ENCODE results near the gene IFNG-AS1. TPM values are rescaled to one million over a fixed set of nuclear protein-coding genes. Genes with fewer than 3 reads are reported as not detected.

IFNG-AS1 gene
- total RNA-seq, 2 experiments from 2014 or later = 0.21 TPM; not detected in 1

GRCh38 chr12:68018315-68018714 is 29.1 kb downstream of the IFNG-AS1 start:
- no peak for DNase-seq
- H3K9me3 Mint-ChIP-seq (ENCODE audit: insufficient read depth) = no peaks in the 10 kb centered on the region
- no peak for ATAC-seq
- ChIA-PET CTCF (interaction anchor here (1.2 to 1.3 kb wide), 2 partner anchors 16 to 140 kb away, joined by 3 to 4 read pairs; no protein-coding TSS in a partner anchor), POLR2A (interaction anchor here (0.6 kb wide), 1 partner anchor 1375 kb away, joined by 3 read pairs; no protein-coding TSS in a partner anchor)
- H3K27me3 Mint-ChIP-seq (ENCODE audit: low read depth) = no peaks in the 10 kb centered on the region
- H3K4me3 Mint-ChIP-seq = no peak overlapping the region
- no peaks in the 10 kb centered on the region for H3K4me1 Mint-ChIP-seq (ENCODE audit: low read depth)
- no peak overlapping the region for H3K27ac Mint-ChIP-seq
- no peaks in the 10 kb centered on the region for H3K36me3 Mint-ChIP-seq (ENCODE audit: low read depth)

DNA sequence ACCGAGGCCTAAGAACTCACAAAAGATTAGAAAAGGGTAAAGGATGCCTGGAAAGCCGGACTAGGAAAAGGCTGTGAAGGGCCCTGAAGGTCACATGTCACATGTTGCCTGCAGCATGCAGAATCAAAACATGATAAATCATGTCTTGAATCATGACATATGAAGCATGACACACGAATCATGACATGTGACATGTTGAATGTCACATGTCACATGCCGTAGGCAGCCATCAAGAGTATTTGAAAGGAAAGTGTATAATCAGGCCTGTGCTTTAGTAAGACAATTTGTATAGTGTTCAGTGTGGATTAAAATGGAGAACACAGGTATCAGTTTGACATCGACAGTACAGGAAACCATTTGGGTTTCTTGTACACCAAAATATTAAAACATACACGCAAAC is 30.8 kb downstream of the IFNG-AS1 start:
- Mint-ChIP-seq H3K9me3 (ENCODE audit: insufficient read depth) (no peaks in the 10 kb centered on the region), H3K27ac (no peak overlapping the region), H3K27me3 (ENCODE audit: low read depth) (no peaks in the 10 kb centered on the region), H3K4me3 (no peak overlapping the region), H3K36me3 (ENCODE audit: low read depth) (no peaks in the 10 kb centered on the region), H3K4me1 (ENCODE audit: low read depth) (no peaks in the 10 kb centered on the region)
- ChIA-PET POLR2A (no interaction called here), CTCF (interaction anchor here (3.0 kb wide), 1 partner anchor 20 kb away, joined by 8 read pairs; no protein-coding TSS in a partner anchor)
- DNase-seq = no peak
- no peak for ATAC-seq

- CTCF ChIA-PET = interaction anchor here (0.9 to 3.0 kb wide), 4 partner anchors 11 to 36 kb away, joined by 3 to 8 read pairs (median 4); no protein-coding TSS in a partner anchor
- Mint-ChIP-seq H3K4me1 (ENCODE audit: low read depth) (no peaks in the 10 kb centered on the region), H3K36me3 (ENCODE audit: low read depth) (no peaks in the 10 kb centered on the region), H3K9me3 (ENCODE audit: insufficient read depth) (no peaks in the 10 kb centered on the region), H3K27ac (no peak overlapping the region), H3K4me3 (no peak overlapping the region), H3K27me3 (ENCODE audit: low read depth) (no peaks in the 10 kb centered on the region)
- DNase-seq (no peak), ATAC-seq (no peak)
- POLR2A ChIA-PET = no interaction called here
These were observed 31.5 kb downstream of the IFNG-AS1 start for GRCh38 chr12:68020699-68021098.

GRCh38 chr12:68028647-68029046 is 39.4 kb downstream of the IFNG-AS1 start:
- DNase-seq (no peak), ATAC-seq (no peak)
- peaks cover 7% of the 10 kb centered on the region for H3K36me3 Mint-ChIP-seq (ENCODE audit: low read depth)
- no peak overlapping the region for H3K27ac Mint-ChIP-seq
- H3K27me3 Mint-ChIP-seq (ENCODE audit: low read depth) = no peaks in the 10 kb centered on the region
- ChIA-PET CTCF (interaction anchor here (0.6 to 1.6 kb wide), 5 partner anchors 10 to 675 kb away, joined by 3 to 6 read pairs (median 4); no protein-coding TSS in a partner anchor), POLR2A (no interaction called here)
- H3K4me3 Mint-ChIP-seq = no peak overlapping the region
- H3K4me1 Mint-ChIP-seq (ENCODE audit: low read depth) = peaks cover 29% of the 10 kb centered on the region
- H3K9me3 Mint-ChIP-seq (ENCODE audit: insufficient read depth) = peaks cover 6% of the 10 kb centered on the region

DNA sequence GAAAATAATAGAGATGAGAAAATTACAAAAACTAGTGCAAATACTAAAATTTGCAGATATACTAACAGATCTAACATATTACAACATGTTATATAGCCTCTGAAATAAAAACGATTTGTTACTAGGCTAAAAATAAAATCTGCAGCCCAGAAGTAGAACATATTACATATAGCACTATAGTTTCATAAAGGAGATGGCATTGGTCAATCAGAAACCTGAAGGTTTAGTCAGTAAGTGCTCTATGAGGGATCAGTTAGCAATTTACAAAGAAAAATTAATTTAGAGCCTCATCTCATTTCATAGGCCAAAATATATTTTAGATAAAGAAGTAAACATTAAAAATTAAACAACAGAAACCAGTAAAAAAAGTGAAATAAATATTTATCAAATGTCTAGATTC is 41.0 kb downstream of the IFNG-AS1 start:
- no peak overlapping the region for H3K27ac Mint-ChIP-seq
- H3K4me1 Mint-ChIP-seq (ENCODE audit: low read depth) = peaks cover 39% of the 10 kb centered on the region
- DNase-seq = no peak
- POLR2A ChIA-PET = no interaction called here
- H3K9me3 Mint-ChIP-seq (ENCODE audit: insufficient read depth) = peaks cover 6% of the 10 kb centered on the region
- ATAC-seq = no peak
- H3K36me3 Mint-ChIP-seq (ENCODE audit: low read depth) = peaks cover 7% of the 10 kb centered on the region
- no peaks in the 10 kb centered on the region for H3K27me3 Mint-ChIP-seq (ENCODE audit: low read depth)
- CTCF ChIA-PET = interaction anchor here (2.3 to 2.7 kb wide), 2 partner anchors 11 to 128 kb away, joined by 11 to 23 read pairs; no protein-coding TSS in a partner anchor
- H3K4me3 Mint-ChIP-seq = no peak overlapping the region

DNA sequence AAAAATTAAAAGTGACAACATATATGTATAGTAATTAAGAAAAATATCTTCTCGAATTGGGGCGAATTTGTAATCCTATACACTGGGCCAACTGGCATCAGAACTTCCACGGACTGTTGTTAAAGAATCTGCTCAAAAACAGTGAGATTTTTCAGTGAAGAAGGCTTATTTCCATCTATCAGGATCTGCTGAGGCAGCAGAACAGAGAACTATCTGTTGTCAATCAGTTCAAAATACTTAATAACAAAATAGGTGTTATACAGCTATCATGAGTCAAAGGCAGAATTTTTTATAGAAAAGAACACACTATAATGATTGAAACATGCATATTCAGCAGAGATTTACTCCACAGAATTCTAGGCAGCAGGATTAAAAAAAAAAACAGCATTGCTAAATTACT is 41.9 kb downstream of the IFNG-AS1 start:
- Mint-ChIP-seq H3K27ac (no peak overlapping the region), H3K36me3 (ENCODE audit: low read depth) (peaks cover 8% of the 10 kb centered on the region), H3K4me1 (ENCODE audit: low read depth) (peaks cover 45% of the 10 kb centered on the region), H3K27me3 (ENCODE audit: low read depth) (no peaks in the 10 kb centered on the region), H3K9me3 (ENCODE audit: insufficient read depth) (peaks cover 6% of the 10 kb centered on the region), H3K4me3 (no peak overlapping the region)
- CTCF ChIA-PET = interaction anchor here (1.2 to 2.7 kb wide), 3 partner anchors 10 to 127 kb away, joined by 4 to 23 read pairs (median 11); no protein-coding TSS in a partner anchor
- DNase-seq (no peak), ATAC-seq (no peak)
- POLR2A ChIA-PET = interaction anchor here (1.1 kb wide), 1 partner anchor 21 kb away, joined by 3 read pairs; no protein-coding TSS in a partner anchor

DNA sequence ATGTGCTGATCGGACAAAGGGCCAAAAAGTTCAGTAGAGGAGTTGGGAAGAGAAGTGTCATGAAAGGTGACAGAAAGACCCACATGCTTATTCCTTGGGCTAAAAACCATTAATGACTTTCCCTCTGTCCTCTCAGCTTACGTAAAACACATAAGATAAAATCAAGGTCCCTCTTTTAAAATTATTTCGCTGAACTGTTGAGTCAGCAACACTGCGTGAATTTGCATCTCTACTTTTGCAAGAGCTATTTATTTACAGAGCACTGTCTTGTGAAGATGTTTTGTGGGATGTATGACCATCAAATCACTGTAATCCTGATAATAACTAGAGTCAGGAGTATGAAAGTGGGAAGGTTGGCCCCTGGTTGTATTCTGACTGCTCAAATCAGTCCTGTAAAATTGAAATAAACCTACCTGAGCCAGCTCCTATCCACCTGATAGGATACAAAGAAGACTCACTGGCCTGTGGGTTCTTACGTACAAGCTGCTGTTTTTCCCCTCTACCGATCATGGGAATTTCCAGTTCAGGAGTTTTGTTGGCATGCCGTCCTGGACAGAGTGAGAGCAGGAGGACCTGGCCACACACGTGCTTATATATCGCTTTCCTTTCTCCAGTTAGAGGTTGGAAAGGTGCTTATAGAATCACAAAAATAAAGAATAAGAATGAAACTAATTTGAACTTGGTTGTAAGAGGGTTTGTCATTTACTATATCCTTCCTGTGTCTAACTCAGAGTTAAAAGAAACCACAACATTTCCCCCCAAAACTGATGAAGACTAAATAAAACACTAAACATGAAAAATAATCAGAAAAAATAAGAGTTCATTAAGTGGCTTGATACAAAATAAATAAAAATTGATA is 42.9 kb downstream of the IFNG-AS1 start:
- POLR2A ChIA-PET = interaction anchor here (0.7 to 1.1 kb wide), 2 partner anchors 9 to 22 kb away, joined by 3 read pairs; no protein-coding TSS in a partner anchor
- H3K27me3 Mint-ChIP-seq (ENCODE audit: low read depth) = no peaks in the 10 kb centered on the region

GRCh38 chr12:68034567-68034966 is 45.3 kb downstream of the IFNG-AS1 start:
- CTCF ChIA-PET = interaction anchor here (1.0 to 10.9 kb wide), 2 partner anchors 33 to 123 kb away, joined by 3 to 223 read pairs; partner anchors contain the start of gene IFNG
- DNase-seq (no peak), ATAC-seq (no peak)
- POLR2A ChIA-PET = no interaction called here
- Mint-ChIP-seq H3K4me3 (no peak overlapping the region), H3K36me3 (ENCODE audit: low read depth) (peaks cover 1% of the 10 kb centered on the region), H3K27me3 (ENCODE audit: low read depth) (no peaks in the 10 kb centered on the region), H3K9me3 (ENCODE audit: insufficient read depth) (peaks cover 6% of the 10 kb centered on the region), H3K4me1 (ENCODE audit: low read depth) (peaks cover 56% of the 10 kb centered on the region), H3K27ac (no peak overlapping the region)

More for the DNA sequence above, 42.9 kb downstream of the IFNG-AS1 start:
- Mint-ChIP-seq H3K4me1 (ENCODE audit: low read depth) (peaks cover 54% of the 10 kb centered on the region), H3K9me3 (ENCODE audit: insufficient read depth) (peaks cover 6% of the 10 kb centered on the region), H3K36me3 (ENCODE audit: low read depth) (peaks cover 8% of the 10 kb centered on the region), H3K4me3 (peak overlapping the region; percentile 73), H3K27ac (peak overlapping the region; percentile 87)
- CTCF ChIA-PET = interaction anchor here (0.7 to 2.7 kb wide), 6 partner anchors 9 to 191 kb away, joined by 3 to 23 read pairs (median 4); no protein-coding TSS in a partner anchor
- ATAC-seq (peak; percentile 43), DNase-seq (no peak)

- Mint-ChIP-seq H3K27ac (no peak overlapping the region), H3K36me3 (ENCODE audit: low read depth) (peaks cover 1% of the 10 kb centered on the region), H3K27me3 (ENCODE audit: low read depth) (no peaks in the 10 kb centered on the region), H3K4me3 (no peak overlapping the region), H3K9me3 (ENCODE audit: insufficient read depth) (no peaks in the 10 kb centered on the region), H3K4me1 (ENCODE audit: low read depth) (peaks cover 64% of the 10 kb centered on the region)
- ChIA-PET CTCF (interaction anchor here (1.0 to 10.9 kb wide), 10 partner anchors 33 to 284 kb away, joined by 3 to 223 read pairs (median 4); partner anchors contain the start of genes IFNG and IL26), POLR2A (interaction anchor here (1.4 kb wide), 1 partner anchor 144 kb away, joined by 3 read pairs; no protein-coding TSS in a partner anchor)
- ATAC-seq (peak; percentile 17), DNase-seq (peak; percentile 64)
These were observed 47.4 kb downstream of the IFNG-AS1 start for GRCh38 chr12:68036642-68037041.

- no peak for ATAC-seq
- Mint-ChIP-seq H3K36me3 (ENCODE audit: low read depth) (peaks cover 1% of the 10 kb centered on the region), H3K9me3 (ENCODE audit: insufficient read depth) (no peaks in the 10 kb centered on the region), H3K27me3 (ENCODE audit: low read depth) (no peaks in the 10 kb centered on the region), H3K27ac (no peak overlapping the region), H3K4me3 (no peak overlapping the region), H3K4me1 (ENCODE audit: low read depth) (peaks cover 63% of the 10 kb centered on the region)
- CTCF ChIA-PET = interaction anchor here (0.6 to 10.9 kb wide), 19 partner anchors 9 to 283 kb away, joined by 3 to 223 read pairs (median 4); partner anchors contain the start of genes IFNG and IL26
- DNase-seq = no peak
- POLR2A ChIA-PET = interaction anchor here (1.4 kb wide), 1 partner anchor 143 kb away, joined by 3 read pairs; no protein-coding TSS in a partner anchor
These were observed 48.5 kb downstream of the IFNG-AS1 start for GRCh38 chr12:68037616-68038255.

DNA sequence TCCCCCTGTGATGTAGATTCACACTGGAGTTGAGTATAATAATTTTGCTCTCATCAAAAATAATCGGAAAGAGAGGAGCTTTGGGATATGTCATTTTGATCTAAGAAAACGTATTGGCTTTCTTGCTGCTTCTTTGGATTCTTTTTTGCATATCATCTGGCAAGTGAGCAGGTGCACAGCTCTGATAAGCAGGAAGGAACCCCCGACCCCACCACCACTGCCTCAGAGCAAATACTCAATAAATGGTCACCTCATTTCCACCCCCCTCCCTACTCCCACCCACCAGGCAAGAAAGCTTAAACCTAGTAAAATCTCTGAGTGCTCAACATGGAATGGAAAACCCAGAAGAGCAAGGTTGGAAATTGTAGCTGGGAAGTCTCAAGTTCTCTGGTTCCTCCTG is 49.4 kb downstream of the IFNG-AS1 start:
- CTCF ChIA-PET = interaction anchor here (0.7 to 10.9 kb wide), 14 partner anchors 10 to 278 kb away, joined by 3 to 223 read pairs (median 5); partner anchors contain the start of genes IFNG and IL26

More for the DNA sequence above, 49.4 kb downstream of the IFNG-AS1 start:
- no peaks in the 10 kb centered on the region for H3K27me3 Mint-ChIP-seq (ENCODE audit: low read depth)
- no peak for DNase-seq
- POLR2A ChIA-PET = no interaction called here
- no peak overlapping the region for H3K27ac Mint-ChIP-seq
- H3K9me3 Mint-ChIP-seq (ENCODE audit: insufficient read depth) = no peaks in the 10 kb centered on the region
- peaks cover 56% of the 10 kb centered on the region for H3K4me1 Mint-ChIP-seq (ENCODE audit: low read depth)
- H3K36me3 Mint-ChIP-seq (ENCODE audit: low read depth) = peaks cover 1% of the 10 kb centered on the region
- ATAC-seq = no peak
- no peak overlapping the region for H3K4me3 Mint-ChIP-seq
